Measurements from ENCODE around the gene GDAP1L1.
A peak's percentile ranks its signal among the peaks of the same experiment; 100 is the strongest.
"Not testable (repeated sequence)": the region's sequence is repeated elsewhere in the genome, so short reads cannot be mapped to it uniquely, and the experiment has no call there.

GDAP1L1 gene

DNA sequence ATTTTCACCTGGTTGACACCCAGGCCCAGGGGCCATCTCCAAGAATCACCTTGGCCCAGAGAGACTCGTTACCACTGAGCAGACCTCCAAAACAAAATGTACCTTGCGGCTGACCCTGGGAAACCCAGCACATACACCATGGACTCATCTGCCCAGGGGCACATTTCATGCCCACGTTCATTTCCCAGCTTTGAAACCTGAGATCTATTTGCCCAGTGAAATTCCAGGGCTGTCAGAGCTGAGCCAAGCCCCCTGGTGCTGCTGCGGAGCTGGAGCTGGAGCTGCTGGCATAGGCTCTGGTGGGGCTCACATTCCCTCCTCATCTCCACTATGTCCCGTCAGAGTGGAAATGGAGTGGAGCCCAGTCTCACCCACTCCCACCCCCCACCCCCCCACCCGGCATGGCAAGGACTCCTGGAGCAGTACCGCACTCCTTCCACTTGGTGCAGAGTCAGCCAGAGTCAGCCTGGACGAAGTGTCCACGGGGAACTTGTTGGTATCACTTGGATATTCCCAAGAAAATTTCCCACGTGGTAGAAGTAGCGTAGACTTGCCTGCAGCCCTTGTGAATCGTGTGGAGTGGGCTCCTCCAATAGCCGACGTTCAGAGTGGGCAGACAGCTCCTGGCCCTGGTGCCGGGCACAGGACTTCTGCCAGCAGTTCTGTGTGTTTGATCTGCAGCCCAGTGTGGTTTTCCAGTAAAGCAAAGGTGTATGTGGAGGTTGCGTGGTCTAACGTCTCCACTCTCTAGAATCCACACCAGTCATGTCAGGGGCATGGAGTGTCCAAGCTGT, 18.4 kb upstream of the GDAP1L1 start:
- TF ChIP-seq GATA1 (IDR thresholded peaks at IDR 0.05; ENCODE audit: low read depth, low read length) = no peak
- no peak for DNase-seq

DNA sequence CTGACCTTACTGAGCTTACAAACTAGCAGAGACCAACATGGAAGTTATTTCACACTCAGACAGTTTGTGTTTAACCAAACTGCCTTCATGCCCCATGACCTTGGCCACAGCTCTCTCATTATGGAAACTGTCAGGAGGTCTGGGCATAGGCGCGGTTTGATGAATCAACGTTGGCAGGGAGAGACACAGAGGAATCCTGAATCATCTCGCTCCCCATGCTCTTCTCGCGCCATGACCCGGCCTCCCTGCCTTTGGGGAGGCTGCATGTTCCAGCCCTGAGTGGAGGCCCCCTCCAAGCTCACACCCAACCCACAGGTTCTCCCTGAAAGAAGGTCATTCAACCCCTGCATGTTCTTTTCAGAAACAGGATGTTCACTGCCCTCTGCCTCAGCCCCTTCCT, 15.9 kb upstream of the GDAP1L1 start:
- no peak for TF ChIP-seq GATA1 (IDR thresholded peaks at IDR 0.05; ENCODE audit: low read depth, low read length)
- TF ChIP-seq POLR2A (IDR thresholded peaks at IDR 0.05; ENCODE audit: low read length) = no peak

DNA sequence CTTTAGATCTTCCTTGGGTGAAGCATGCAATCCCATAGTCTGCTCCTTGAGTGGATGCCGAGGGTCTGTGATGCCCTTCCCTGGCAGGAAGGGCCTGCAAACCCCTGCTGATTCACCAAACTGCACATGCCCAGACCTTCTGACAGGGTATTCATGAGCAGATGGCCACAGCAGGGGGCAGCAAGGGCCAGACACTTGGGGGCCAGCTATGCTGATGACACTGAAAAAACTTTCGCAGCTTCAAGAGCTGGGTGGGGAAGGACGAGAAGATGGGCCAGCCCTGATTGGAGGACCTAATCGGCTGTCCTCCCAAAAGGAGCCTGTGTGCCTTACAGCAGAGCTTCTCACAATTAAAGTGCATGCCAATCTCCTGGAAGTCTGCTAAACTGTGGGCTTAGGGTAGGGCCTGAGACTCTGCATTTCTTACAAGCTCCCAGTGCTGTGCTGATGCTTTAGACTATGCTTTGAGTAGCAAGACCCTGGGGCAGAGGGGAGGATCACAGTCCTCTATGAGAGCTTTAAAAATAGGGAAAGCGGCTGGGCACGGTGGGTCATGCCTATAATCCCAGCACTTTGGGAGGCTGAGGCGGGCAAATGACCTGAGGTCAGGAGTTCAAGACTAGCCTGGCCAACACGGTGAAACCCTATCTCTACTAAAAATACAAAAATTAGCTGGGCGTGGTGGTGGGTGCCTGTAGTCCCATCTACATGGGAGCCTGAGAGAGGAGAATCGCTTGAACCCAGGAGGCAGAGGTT, 15.2 kb upstream of the GDAP1L1 start:
- TF ChIP-seq GATA1 (IDR thresholded peaks at IDR 0.05; ENCODE audit: low read depth, low read length) (no peak), POLR2A (IDR thresholded peaks at IDR 0.05; ENCODE audit: low read length) (no peak)
- peak; percentile 27 to 36 for DNase-seq

More for the DNA sequence above, 15.9 kb upstream of the GDAP1L1 start:
- DNase-seq = no peak

DNA sequence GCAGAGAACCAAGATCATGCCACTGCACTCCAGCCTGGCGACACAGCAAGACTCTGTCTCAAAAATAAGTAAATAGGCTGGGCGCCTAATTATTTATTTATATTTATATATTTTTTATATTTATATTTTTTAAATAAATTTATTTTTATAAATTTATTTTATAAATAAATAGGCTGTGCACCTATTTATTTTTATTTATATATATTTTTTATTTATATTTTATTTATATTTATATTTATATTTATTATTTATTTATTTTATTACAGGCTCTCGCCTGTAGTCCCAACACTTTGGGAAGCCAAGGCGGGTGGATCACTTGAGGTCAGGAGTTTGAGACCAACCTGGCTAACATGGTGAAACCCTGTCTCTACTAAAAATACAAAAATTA, 14.6 kb upstream of the GDAP1L1 start:
- not testable (repeated sequence) for DNase-seq

DNA sequence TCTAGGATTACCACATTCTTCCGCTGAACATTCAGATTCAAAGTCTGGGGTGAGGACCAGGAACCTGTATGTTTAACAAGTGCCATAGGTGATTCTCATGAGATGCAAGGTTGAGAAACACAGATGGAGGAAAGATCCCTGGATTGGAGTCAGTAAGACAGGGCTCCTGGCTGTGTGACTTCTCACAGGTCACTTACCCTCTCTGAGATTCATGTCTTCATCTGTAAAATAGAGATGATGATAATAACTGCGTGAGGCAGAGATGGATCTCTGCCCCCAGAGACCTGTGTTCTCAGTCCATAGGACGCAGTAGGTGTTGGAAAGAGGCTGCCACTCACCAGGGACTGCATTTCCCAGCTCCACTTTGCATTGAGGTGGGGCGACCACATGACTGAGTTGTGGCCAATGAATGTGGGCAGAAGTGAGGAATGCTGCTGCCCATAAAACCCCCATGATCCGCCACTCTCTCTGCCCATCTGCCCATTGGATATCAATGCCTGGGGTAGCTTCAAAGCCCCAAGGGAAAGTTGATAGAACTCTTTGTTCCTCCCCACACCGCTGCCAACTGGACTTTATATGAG, 13.6 kb upstream of the GDAP1L1 start:
- TF ChIP-seq GATA1 (IDR thresholded peaks at IDR 0.05; ENCODE audit: low read depth, low read length) (no peak), POLR2A (IDR thresholded peaks at IDR 0.05; ENCODE audit: low read length) (no peak)
- no peak for DNase-seq

DNA sequence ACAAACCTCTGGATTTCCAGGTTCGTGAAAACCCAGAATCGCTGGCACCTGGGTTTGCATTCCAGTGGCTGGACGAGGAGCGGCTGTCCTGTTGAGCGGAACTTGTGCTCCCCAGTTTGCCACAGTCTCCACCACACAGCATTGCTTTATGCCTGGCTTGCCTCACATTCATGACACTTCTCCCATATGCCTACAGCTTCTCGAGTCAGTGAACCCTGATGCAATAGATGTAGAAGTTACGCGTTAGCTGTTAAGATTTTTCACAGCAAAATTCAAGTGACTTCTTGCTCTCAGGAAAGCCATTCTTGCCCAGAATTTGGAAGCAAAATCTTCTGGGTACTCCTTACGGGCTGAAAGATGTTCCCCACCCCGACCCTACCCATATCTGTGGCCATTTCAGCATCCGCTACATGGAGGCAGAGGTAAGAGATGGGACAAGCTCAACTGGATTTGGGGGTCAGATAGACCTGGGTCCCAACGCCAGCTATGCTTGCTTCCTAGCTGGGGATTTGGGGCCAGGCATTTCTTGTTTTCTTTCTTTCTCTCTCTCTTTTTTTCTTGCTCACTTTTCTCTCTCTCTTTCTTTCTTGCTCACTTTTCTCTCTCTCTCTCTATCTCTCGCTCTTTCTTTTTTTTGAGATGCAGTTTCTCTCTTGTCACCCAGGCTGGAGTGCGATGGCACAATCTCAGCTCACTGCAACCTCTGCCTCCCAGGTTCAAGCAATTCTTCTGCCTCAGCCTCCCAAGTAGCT, 12.4 kb upstream of the GDAP1L1 start:
- no peak for TF ChIP-seq GATA1 (IDR thresholded peaks at IDR 0.05; ENCODE audit: low read depth, low read length)
- no peak for TF ChIP-seq POLR2A (IDR thresholded peaks at IDR 0.05; ENCODE audit: low read length)
- no peak for DNase-seq

DNA sequence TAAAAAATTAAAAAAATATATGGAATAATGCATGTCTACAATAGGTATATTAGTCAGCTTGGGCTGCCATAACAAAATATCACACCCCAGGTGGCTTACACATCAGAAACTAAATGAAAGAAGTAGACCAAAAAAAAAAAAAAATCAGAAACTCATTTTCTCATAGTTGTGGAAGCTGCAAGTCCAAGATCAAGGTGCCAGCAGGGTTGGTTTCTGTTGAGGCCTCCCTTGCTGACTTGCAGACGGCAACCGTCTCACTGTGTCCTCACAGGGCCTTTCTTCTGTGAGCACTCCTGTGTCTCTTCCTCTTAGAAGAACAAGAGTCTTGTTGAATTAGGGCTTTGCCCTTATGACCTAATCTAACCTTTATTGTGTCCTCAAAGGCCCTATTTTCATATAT, 11.4 kb upstream of the GDAP1L1 start:
- DNase-seq = no peak
- TF ChIP-seq GATA1 (IDR thresholded peaks at IDR 0.05; ENCODE audit: low read depth, low read length) (no peak), POLR2A (IDR thresholded peaks at IDR 0.05; ENCODE audit: low read length) (no peak)

DNA sequence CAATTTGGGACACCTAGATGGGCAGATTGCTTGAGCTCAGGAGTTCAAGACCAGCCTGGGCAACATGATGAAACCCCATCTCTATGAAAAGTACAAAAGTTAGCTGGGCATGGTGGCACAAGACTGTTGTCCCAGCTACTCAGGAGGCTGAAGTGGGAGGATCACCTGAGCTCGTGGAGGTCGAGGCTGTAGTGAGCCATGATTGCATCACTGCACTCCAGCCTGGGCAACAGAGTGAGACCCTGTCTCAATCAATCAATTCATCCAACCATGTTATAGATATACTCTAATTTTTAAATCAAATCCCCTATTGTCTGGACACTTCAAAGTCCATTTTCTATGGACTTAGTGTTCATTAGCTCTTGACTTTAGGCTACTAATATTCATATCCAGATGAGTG, 10.3 kb upstream of the GDAP1L1 start:
- not testable (repeated sequence) for DNase-seq

DNA sequence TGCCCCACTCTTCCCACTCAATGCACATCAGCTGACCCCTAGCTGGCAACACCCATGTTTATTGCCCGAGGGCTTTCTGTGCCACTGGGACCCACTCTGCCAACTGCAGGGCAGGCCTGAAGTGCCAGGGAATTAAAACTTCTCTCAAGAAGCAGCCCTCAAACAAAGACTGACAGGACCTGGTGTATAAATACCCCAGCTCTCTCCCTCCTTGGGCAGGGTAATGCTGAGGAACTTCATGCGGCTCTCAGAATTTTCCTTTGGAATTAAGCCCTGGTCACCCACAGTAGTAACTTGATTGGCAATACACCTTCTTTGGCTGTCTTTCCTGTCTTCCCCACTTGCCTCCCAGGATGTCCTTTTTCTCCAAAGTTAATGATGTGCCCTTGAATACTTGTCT, 5.3 kb upstream of the GDAP1L1 start:
- TF ChIP-seq POLR2A (IDR thresholded peaks at IDR 0.05; ENCODE audit: low read length) = no peak
- DNase-seq = no peak

DNA sequence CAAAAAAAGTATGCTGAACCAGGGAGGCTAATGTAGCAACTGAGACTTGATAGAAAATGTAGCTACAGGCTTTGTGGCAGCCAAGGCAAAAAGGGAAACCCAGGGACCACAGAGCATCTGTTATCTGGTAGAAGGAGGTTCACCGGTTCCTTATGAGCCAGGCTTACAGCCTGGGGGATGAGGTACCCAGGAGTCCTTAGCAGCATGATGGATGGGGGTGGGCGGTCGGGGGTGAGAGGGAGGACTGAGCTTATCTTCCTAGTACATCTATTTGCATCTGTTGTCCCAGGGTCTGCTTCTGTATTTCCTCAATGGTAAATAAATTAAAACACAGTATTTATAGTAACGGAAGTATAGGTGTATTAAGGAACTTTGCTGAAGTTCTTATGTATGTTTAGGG, 1.1 kb upstream of the GDAP1L1 start:
- DNase-seq = no peak
- TF ChIP-seq POLR2A (IDR thresholded peaks at IDR 0.05; ENCODE audit: low read length) = no peak
- TF ChIP-seq GATA1 (IDR thresholded peaks at IDR 0.05; ENCODE audit: low read depth, low read length) = no peak

DNA sequence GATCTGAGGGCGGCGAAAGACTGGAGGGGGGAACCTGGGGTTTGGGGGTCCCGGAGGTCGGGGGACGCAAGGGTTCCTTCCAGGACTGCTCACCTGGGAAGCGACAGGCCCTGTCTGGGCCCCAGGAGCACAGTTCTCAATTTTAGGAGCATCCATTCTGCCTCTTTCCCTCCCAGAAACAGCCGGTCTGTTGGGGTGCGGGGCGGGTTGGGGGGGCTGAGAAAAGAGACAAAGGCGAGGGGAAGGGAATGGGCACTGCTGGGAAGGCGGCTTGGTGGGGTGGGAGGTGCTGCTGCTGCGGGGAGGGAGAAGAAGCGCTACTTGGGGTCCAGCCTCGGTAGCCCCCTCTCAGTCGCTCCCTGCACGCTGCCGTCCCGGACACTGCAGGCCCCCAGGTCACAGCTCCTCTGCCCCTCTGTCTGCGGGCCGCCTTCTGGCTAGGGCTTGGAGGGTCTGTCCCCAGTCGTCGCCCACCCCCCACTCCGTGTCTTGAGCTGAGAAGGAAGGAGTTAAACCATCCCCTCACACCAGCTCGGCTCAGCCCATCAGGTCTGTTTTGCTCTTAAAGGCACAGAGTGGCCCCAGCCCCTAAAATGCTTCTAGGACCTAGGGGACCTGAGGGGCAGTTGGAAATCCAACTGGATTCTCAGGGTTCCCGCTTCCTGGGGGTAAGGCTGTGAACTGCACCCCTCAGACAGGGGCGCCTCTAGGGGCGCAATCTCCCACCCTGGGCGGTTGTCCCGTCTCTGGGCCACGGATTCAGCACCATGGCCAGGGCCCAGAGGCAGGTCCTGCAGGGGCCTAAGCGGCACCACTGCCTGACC, 690 bp downstream of the GDAP1L1 start:
- TF ChIP-seq POLR2A (IDR thresholded peaks at IDR 0.05; ENCODE audit: low read length) (no peak), GATA1 (IDR thresholded peaks at IDR 0.05; ENCODE audit: low read depth, low read length) (no peak)
- peak; percentile 58 to 68 for DNase-seq

DNA sequence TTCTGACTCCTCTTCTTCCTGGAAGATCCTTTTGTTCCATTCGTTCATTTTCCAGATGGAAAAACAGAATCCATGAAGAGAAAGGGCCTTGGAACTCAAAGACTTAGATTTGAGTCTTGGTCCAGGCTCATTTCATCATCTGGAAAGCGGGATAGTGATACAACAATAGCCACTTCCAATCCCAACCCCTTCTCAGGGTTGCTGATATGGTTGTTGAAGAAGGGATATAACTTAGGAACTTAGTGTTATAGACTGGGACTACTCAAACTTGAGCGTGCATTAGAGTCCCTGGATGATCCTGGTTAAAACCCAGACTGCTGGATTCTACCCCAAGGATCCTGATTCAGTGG, 1.3 kb downstream of the GDAP1L1 start:
- TF ChIP-seq POLR2A (IDR thresholded peaks at IDR 0.05; ENCODE audit: low read length) (no peak), GATA1 (IDR thresholded peaks at IDR 0.05; ENCODE audit: low read depth, low read length) (no peak)
- no peak for DNase-seq

DNA sequence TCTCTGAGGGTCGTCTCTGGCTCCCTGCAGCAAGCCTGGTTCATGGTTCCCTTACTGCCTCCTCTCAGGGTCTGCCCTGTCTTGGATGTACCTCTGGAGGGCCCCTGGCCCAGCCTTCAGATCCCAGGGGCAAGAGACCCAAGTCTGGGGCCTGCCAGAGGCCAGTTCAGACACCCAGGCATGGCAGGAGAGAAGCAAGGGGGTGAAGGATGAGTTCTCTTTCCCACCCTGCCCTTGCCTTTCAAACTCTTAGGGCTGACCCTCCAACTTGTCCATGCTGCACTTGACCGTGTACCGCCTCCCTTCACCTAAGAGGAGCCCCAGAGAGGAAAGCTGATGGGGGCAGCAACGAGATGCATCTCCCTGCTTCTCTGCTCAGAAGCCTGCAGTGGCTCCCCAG, 4.2 kb downstream of the GDAP1L1 start:
- no peak for DNase-seq
- TF ChIP-seq GATA1 (IDR thresholded peaks at IDR 0.05; ENCODE audit: low read depth, low read length) = no peak
- TF ChIP-seq POLR2A (IDR thresholded peaks at IDR 0.05; ENCODE audit: low read length) = no peak

DNA sequence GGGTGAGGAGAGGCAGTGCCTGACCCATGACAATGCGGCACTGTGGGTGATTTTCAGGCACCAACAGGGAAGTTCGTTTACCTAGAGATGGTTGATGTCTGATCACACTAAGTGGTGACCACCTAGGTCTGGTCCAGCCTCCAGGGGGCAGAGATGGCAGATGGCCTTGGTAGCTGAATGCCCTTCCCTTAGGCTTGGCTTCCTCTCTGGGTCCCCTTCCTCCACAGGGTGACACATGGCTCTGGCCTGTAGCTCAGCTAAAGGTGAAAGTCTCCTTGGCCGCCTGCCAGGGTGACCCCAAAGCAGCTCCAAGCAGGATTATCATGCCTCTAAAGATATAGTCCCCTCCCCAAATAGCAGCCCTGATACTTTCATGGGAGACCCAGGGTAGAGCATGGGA, 6.4 kb downstream of the GDAP1L1 start:
- DNase-seq = peak; percentile 11 to 21
- no peak for TF ChIP-seq POLR2A (IDR thresholded peaks at IDR 0.05; ENCODE audit: low read length)
- no peak for TF ChIP-seq GATA1 (IDR thresholded peaks at IDR 0.05; ENCODE audit: low read depth, low read length)

Data from erythroblast (primary cell).